WTC11 (cell line): ENCODE measurements around the gene ZC3H12C. TPM values are rescaled to one million over a fixed set of nuclear protein-coding genes. Genes with fewer than 3 reads are reported as not detected.

Experiments used
- ATAC-seq: fragments of 200-7000 bp; cut with Tn5 transposase; 2 replicates; pipeline ENCODE4 v1.10.0; 2021; ENCODE audit warnings: mild to moderate bottlenecking, moderate library complexity
- CTCF ChIA-PET: fragments of 300-600 bp; sonication (Branson Sonifier 250); formaldehyde crosslinking; loops from one replicate; lab custom pipeline; 2021; ENCODE audit warnings: antibody characterized with exemption; lab: Charles Lee
- POLR2A ChIA-PET: fragments of 350-600 bp; sonication (Branson Sonifier 250); formaldehyde crosslinking; loops from one replicate; lab custom pipeline; 2021; ENCODE audit warnings: antibody characterized with exemption; lab: Charles Lee
- DNase-seq: peaks from one replicate; pipeline ENCODE4 v3.0.0; 2021; ENCODE audit warnings: low spot score
- H3K27ac Mint-ChIP-seq: 2 replicates; pipeline ENCODE4 v1.8.0; 2021; ENCODE audit warnings: mixed read lengths
- H3K27me3 Mint-ChIP-seq: 2 replicates; pipeline ENCODE4 v1.8.0; 2021; ENCODE audit warnings: low read depth, mild to moderate bottlenecking, moderate library complexity, mixed read lengths
- H3K36me3 Mint-ChIP-seq: 2 replicates; pipeline ENCODE4 v1.8.0; 2021; ENCODE audit warnings: mixed read lengths
- H3K4me1 Mint-ChIP-seq: 2 replicates; pipeline ENCODE4 v1.8.0; 2022; ENCODE audit warnings: mixed read lengths
- H3K4me3 Mint-ChIP-seq: 2 replicates; pipeline ENCODE4 v1.8.0; 2021; ENCODE audit warnings: mild to moderate bottlenecking, moderate library complexity, mixed read lengths
- H3K9me3 Mint-ChIP-seq: 2 replicates; pipeline ENCODE4 v1.8.0; 2021; ENCODE audit warnings: mixed read lengths
- ATF1 ChIP-seq: sonication (generic); formaldehyde crosslinking; IDR thresholded peaks from 2 replicates; pipeline ENCODE4 v1.8.1; 2023; ENCODE audit warnings: mild to moderate bottlenecking, moderate library complexity, missing genetic modification reagents
- FOXP1 ChIP-seq: sonication (generic); formaldehyde crosslinking; IDR thresholded peaks from 2 replicates; pipeline ENCODE4 v1.8.0; 2022; ENCODE audit warnings: missing genetic modification reagents, mild to moderate bottlenecking, moderate library complexity, borderline replicate concordance
- GRHL2 ChIP-seq: fragments of 250-450 bp; sonication (Bioruptor Pico); IDR thresholded peaks from 2 replicates; pipeline ENCODE4 v1.8.0; 2022; ENCODE audit warnings: mild to moderate bottlenecking, moderate library complexity; ENCODE audit not compliant: insufficient replicate concordance, severe bottlenecking
- HMGA2 ChIP-seq: fragments of 250-450 bp; sonication (Bioruptor Pico); IDR thresholded peaks from 2 replicates; pipeline ENCODE4 v1.4.0; 2021; ENCODE audit warnings: mild to moderate bottlenecking, moderate library complexity
- KAT7 ChIP-seq: sonication (generic); formaldehyde crosslinking; IDR thresholded peaks from 2 replicates; pipeline ENCODE4 v1.8.1; 2023; ENCODE audit warnings: missing genetic modification reagents, mild to moderate bottlenecking, borderline replicate concordance
- MYBL2 ChIP-seq: sonication (generic); formaldehyde crosslinking; IDR thresholded peaks from 2 replicates; pipeline ENCODE4 v1.8.1; 2023; ENCODE audit warnings: mild to moderate bottlenecking, moderate library complexity, missing genetic modification reagents
- NFATC4 ChIP-seq: fragments of 250-450 bp; sonication (Bioruptor Pico); IDR thresholded peaks from 2 replicates; pipeline ENCODE4 v1.9.0; 2021; ENCODE audit warnings: mild to moderate bottlenecking
- NFYB ChIP-seq: sonication (generic); formaldehyde crosslinking; conservative IDR thresholded peaks from 2 replicates; pipeline ENCODE4 v1.8.0; 2022; ENCODE audit warnings: low read depth, missing genetic modification reagents
- RORB ChIP-seq: fragments of 250-450 bp; sonication (Bioruptor Pico); IDR thresholded peaks from 2 replicates; pipeline ENCODE4 v1.9.0; 2021; ENCODE audit warnings: mild to moderate bottlenecking
- SMAD4 ChIP-seq: sonication (generic); formaldehyde crosslinking; IDR thresholded peaks from 2 replicates; pipeline ENCODE4 v1.8.0; 2022; ENCODE audit warnings: mild to moderate bottlenecking, missing genetic modification reagents
- TCF7 ChIP-seq: sonication (generic); formaldehyde crosslinking; IDR thresholded peaks from 2 replicates; pipeline ENCODE4 v1.8.0; 2022; ENCODE audit warnings: mild to moderate bottlenecking, low read depth, missing genetic modification reagents, moderate library complexity
- ZNF232 ChIP-seq: sonication (generic); formaldehyde crosslinking; IDR thresholded peaks from 2 replicates; pipeline ENCODE4 v1.8.0; 2022; ENCODE audit warnings: mild to moderate bottlenecking, missing genetic modification reagents
- ZNF396 ChIP-seq: fragments of 250-450 bp; sonication (Bioruptor Pico); IDR thresholded peaks from 2 replicates; pipeline ENCODE4 v1.8.0; 2021; ENCODE audit warnings: mild to moderate bottlenecking, moderate library complexity, borderline replicate concordance
- total RNA-seq: library from RNA; stranded (reverse); gene quantifications from 3 replicates; pipeline ENCODE4 v1.2.3, GENCODE V29; 2021
- TF ChIP-seq, protein P1 (sequence below): fragments of 250-450 bp; sonication (Bioruptor Pico); IDR thresholded peaks from 2 replicates; pipeline ENCODE4 v1.8.0; 2021; ENCODE audit warnings: mild to moderate bottlenecking
- TF ChIP-seq, protein P2 (sequence below): sonication (generic); formaldehyde crosslinking; IDR thresholded peaks from 2 replicates; pipeline ENCODE4 v1.8.1; 2022; ENCODE audit warnings: mild to moderate bottlenecking, missing genetic modification reagents, moderate library complexity, borderline replicate concordance
- TF ChIP-seq, protein P3 (sequence below): sonication (generic); formaldehyde crosslinking; IDR thresholded peaks from 2 replicates; pipeline ENCODE4 v1.8.0; 2022; ENCODE audit warnings: mild to moderate bottlenecking, missing genetic modification reagents
- TF ChIP-seq, protein P4 (sequence below): fragments of 250-450 bp; sonication (Bioruptor Pico); IDR thresholded peaks from 2 replicates; pipeline ENCODE4 v1.9.0; 2021; ENCODE audit warnings: mild to moderate bottlenecking
- TF ChIP-seq, protein P5 (sequence below): sonication (generic); formaldehyde crosslinking; IDR thresholded peaks from 2 replicates; pipeline ENCODE4 v1.8.1; 2023; ENCODE audit warnings: mild to moderate bottlenecking, missing genetic modification reagents, moderate library complexity
- TF ChIP-seq, protein P6 (sequence below): sonication (generic); formaldehyde crosslinking; IDR thresholded peaks from 2 replicates; pipeline ENCODE4 v1.8.1; 2022; ENCODE audit warnings: mild to moderate bottlenecking, moderate library complexity, missing genetic modification reagents
- TF ChIP-seq, protein P7 (sequence below): sonication (generic); formaldehyde crosslinking; IDR thresholded peaks from 2 replicates; pipeline ENCODE4 v1.8.1; 2023; ENCODE audit warnings: mild to moderate bottlenecking, missing genetic modification reagents

Gene ZC3H12C
- total RNA-seq, 1 experiment from 2014 or later = 2.4 TPM

DNA sequence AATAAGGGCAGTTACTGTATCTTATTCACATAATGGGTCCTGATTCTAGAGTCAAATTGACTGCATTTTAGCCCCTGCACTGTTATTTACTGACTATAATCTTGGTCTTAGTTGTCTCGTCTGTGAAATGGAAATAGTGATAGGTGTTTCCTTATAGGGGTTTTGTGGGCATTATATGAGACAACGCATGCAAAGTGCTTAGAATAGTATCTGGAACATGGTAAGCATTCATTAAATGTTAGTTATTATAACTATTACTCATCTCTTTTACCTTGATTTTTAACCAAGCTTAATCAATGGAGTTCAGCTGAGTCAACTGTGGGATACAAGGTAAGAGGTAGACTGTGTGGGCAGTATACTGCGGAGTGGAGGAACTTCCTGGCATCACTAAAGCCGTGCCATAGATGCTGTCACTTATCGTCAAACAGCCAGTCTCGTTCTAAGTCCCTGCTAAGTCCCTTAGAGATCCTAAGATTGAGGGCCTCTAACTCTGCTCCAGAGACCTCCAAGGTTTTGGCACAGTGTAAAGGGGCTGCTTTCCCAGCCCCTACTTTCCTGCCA, 2.6 kb upstream of the ZC3H12C start (continued):
- TF ChIP-seq, protein P1, sequence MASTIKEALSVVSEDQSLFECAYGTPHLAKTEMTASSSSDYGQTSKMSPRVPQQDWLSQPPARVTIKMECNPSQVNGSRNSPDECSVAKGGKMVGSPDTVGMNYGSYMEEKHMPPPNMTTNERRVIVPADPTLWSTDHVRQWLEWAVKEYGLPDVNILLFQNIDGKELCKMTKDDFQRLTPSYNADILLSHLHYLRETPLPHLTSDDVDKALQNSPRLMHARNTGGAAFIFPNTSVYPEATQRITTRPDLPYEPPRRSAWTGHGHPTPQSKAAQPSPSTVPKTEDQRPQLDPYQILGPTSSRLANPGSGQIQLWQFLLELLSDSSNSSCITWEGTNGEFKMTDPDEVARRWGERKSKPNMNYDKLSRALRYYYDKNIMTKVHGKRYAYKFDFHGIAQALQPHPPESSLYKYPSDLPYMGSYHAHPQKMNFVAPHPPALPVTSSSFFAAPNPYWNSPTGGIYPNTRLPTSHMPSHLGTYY (CRISPR knock-in tag) = no peak
- TF ChIP-seq, protein P2, sequence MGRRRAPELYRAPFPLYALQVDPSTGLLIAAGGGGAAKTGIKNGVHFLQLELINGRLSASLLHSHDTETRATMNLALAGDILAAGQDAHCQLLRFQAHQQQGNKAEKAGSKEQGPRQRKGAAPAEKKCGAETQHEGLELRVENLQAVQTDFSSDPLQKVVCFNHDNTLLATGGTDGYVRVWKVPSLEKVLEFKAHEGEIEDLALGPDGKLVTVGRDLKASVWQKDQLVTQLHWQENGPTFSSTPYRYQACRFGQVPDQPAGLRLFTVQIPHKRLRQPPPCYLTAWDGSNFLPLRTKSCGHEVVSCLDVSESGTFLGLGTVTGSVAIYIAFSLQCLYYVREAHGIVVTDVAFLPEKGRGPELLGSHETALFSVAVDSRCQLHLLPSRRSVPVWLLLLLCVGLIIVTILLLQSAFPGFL (CRISPR knock-in tag) = no peak
- TF ChIP-seq ZNF232 (CRISPR knock-in tag) = no peak
- TF ChIP-seq RORB (CRISPR knock-in tag) = no peak
- TF ChIP-seq GRHL2 (CRISPR knock-in tag) = no peak
- TF ChIP-seq SMAD4 (CRISPR knock-in tag) = no peak
- TF ChIP-seq, all 79 proteins: peak for 0

DNA sequence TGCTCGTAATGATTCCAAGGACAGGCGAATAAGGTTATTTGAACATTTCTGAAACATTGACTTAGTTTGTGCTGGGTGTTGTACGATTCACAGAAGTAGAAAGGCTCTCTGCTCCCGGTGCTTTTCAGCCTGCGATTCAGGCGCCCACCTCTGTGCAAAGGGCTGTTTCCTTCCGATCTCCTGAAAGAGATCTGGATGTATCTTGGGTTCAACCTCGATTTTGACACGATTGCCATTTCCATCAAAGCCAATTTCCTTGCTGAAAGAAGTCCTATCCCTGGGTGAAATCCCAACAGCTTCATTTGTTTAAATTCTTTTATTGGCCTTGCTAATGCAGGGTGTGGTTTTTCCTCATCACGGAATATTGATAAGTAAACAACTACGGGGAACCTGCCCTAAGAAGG, 1.1 kb upstream of the ZC3H12C start:
- POLR2A ChIA-PET = interaction anchor here (1.0 kb wide), 1 partner anchor 9 kb away, joined by 3 read pairs; no protein-coding TSS in a partner anchor
- peak overlapping the region; percentile 87 for H3K4me3 Mint-ChIP-seq
- H3K4me1 Mint-ChIP-seq = peaks cover 23% of the 10 kb centered on the region
- CTCF ChIA-PET = interaction anchor here (0.7 kb wide), 1 partner anchor 146 kb away, joined by 3 read pairs; no protein-coding TSS in a partner anchor
- H3K27ac Mint-ChIP-seq = peak overlapping the region; percentile 79
- peaks cover 26% of the 10 kb centered on the region for H3K27me3 Mint-ChIP-seq
- no peaks in the 10 kb centered on the region for H3K9me3 Mint-ChIP-seq
- TF ChIP-seq, protein P3, sequence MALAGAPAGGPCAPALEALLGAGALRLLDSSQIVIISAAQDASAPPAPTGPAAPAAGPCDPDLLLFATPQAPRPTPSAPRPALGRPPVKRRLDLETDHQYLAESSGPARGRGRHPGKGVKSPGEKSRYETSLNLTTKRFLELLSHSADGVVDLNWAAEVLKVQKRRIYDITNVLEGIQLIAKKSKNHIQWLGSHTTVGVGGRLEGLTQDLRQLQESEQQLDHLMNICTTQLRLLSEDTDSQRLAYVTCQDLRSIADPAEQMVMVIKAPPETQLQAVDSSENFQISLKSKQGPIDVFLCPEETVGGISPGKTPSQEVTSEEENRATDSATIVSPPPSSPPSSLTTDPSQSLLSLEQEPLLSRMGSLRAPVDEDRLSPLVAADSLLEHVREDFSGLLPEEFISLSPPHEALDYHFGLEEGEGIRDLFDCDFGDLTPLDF (CRISPR knock-in tag) = no peak
- TF ChIP-seq HMGA2 (CRISPR knock-in tag) (no peak), KAT7 (CRISPR knock-in tag) (0 out of 2 replicates have a peak, but pooled peaks have one; percentile 32), TCF7 (CRISPR knock-in tag) (no peak), ATF1 (CRISPR knock-in tag) (no peak), MYBL2 (CRISPR knock-in tag) (no peak)
- TF ChIP-seq, protein P4, sequence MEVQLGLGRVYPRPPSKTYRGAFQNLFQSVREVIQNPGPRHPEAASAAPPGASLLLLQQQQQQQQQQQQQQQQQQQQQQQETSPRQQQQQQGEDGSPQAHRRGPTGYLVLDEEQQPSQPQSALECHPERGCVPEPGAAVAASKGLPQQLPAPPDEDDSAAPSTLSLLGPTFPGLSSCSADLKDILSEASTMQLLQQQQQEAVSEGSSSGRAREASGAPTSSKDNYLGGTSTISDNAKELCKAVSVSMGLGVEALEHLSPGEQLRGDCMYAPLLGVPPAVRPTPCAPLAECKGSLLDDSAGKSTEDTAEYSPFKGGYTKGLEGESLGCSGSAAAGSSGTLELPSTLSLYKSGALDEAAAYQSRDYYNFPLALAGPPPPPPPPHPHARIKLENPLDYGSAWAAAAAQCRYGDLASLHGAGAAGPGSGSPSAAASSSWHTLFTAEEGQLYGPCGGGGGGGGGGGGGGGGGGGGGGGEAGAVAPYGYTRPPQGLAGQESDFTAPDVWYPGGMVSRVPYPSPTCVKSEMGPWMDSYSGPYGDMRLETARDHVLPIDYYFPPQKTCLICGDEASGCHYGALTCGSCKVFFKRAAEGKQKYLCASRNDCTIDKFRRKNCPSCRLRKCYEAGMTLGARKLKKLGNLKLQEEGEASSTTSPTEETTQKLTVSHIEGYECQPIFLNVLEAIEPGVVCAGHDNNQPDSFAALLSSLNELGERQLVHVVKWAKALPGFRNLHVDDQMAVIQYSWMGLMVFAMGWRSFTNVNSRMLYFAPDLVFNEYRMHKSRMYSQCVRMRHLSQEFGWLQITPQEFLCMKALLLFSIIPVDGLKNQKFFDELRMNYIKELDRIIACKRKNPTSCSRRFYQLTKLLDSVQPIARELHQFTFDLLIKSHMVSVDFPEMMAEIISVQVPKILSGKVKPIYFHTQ (CRISPR knock-in tag) = no peak
- ATAC-seq (peak; percentile 8), DNase-seq (no peak)
- no peaks in the 10 kb centered on the region for H3K36me3 Mint-ChIP-seq

DNA sequence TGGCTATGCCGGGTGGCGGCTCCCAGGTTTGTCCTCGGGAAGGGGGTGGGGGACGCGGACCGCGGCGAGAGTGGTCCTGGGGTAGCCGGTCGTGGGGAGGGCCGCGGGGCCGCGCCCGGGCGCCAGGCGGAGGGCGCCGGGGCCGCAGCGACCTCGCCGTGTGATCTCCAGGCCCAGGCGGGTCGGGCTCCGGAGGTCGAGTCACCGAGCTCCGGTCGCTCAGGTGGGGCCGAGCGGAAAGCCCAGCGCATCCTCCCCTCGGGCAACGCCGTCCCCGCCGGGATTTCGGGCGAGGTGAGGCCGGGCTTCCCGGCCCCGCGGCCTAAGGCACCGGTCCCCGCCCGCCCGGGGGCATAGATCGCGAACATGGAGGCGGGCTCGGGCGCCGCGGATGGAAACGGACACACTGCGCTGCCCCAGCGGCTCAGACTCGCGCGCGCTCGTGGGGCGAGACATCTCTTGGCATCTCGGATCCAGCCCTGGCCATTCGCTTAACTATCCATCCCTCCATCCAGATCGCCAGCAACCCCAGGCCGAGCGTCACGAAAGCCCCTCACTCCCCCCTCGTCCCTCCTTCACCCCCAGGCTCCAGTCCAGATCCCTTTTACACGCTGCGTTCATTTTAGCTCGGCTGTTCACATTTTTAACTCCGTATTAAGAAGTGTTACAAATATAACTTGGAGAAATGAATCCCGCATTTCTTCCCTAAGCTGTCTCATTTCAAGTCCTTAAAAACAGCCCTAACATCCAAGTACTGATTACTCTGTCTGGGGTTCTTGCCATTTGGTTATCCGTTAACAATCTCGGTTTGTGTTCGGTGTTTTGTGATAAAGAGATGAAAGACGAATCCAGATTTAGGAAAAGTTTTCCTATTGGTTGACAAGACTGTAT, 460 bp downstream of the ZC3H12C start:
- peaks cover 23% of the 10 kb centered on the region for H3K4me1 Mint-ChIP-seq
- peak; percentile 17 for ATAC-seq
- peak overlapping the region; percentile 86 for H3K4me3 Mint-ChIP-seq
- H3K27me3 Mint-ChIP-seq = peaks cover 26% of the 10 kb centered on the region
- DNase-seq = peak; percentile 54
- POLR2A ChIA-PET = interaction anchor here (0.6 kb wide), 2 partner anchors 42 to 1392 kb away, joined by 3 read pairs; no protein-coding TSS in a partner anchor
- no peak overlapping the region; the same call in 1 of the 2 replicates for H3K27ac Mint-ChIP-seq
- H3K9me3 Mint-ChIP-seq = no peaks in the 10 kb centered on the region
- CTCF ChIA-PET = interaction anchor here (0.9 to 1.4 kb wide), 2 partner anchors 15 to 37 kb away, joined by 3 read pairs; no protein-coding TSS in a partner anchor
- H3K36me3 Mint-ChIP-seq = no peaks in the 10 kb centered on the region
- TF ChIP-seq FOXP1 (peak; percentile 47; the same call in 1 of the 2 replicates), NFYB (CRISPR knock-in tag) (no peak), ZNF396 (no peak), KAT7 (CRISPR knock-in tag) (0 out of 2 replicates have a peak, but pooled peaks have one; percentile 33), MYBL2 (CRISPR knock-in tag) (0 out of 2 replicates have a peak, but pooled peaks have one; percentile 44), NFATC4 (CRISPR knock-in tag) (no peak)
- TF ChIP-seq, protein P5, sequence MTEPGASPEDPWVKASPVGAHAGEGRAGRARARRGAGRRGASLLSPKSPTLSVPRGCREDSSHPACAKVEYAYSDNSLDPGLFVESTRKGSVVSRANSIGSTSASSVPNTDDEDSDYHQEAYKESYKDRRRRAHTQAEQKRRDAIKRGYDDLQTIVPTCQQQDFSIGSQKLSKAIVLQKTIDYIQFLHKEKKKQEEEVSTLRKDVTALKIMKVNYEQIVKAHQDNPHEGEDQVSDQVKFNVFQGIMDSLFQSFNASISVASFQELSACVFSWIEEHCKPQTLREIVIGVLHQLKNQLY = no peak
- TF ChIP-seq, protein P6, sequence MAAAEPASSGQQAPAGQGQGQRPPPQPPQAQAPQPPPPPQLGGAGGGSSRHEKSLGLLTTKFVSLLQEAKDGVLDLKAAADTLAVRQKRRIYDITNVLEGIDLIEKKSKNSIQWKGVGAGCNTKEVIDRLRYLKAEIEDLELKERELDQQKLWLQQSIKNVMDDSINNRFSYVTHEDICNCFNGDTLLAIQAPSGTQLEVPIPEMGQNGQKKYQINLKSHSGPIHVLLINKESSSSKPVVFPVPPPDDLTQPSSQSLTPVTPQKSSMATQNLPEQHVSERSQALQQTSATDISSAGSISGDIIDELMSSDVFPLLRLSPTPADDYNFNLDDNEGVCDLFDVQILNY (CRISPR knock-in tag) = 0 out of 2 replicates have a peak, but pooled peaks have one; percentile 21
- TF ChIP-seq, protein P7, sequence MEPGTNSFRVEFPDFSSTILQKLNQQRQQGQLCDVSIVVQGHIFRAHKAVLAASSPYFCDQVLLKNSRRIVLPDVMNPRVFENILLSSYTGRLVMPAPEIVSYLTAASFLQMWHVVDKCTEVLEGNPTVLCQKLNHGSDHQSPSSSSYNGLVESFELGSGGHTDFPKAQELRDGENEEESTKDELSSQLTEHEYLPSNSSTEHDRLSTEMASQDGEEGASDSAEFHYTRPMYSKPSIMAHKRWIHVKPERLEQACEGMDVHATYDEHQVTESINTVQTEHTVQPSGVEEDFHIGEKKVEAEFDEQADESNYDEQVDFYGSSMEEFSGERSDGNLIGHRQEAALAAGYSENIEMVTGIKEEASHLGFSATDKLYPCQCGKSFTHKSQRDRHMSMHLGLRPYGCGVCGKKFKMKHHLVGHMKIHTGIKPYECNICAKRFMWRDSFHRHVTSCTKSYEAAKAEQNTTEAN = 0 out of 2 replicates have a peak, but pooled peaks have one; percentile 40
